Loucy (cell line): Measurements from ENCODE around the gene LRRC27.

Source experiments
- H2AFZ ChIP-seq: fragments of 200-600 bp; sonication (generic); 2 replicates; pipeline ENCODE4 v1.6.0; 2016; ENCODE audit warnings: antibody characterized with exemption, mild to moderate bottlenecking, low read length, moderate library complexity
- H3F3A ChIP-seq: fragments of 200-600 bp; 2 replicates; pipeline ENCODE4 v1.6.0; 2016; ENCODE audit warnings: antibody characterized with exemption, low read depth, mild to moderate bottlenecking
- H3K27me3 ChIP-seq: fragments of 200-600 bp; sonication (generic); 2 replicates; pipeline ENCODE4 v1.6.1; 2014; ENCODE audit warnings: low read length, mild to moderate bottlenecking; ENCODE audit not compliant: insufficient read depth, poor library complexity, severe bottlenecking
- H3K36me3 ChIP-seq: fragments of 200-600 bp; sonication (generic); 2 replicates; pipeline ENCODE4 v1.6.1; 2016; ENCODE audit warnings: low read length; ENCODE audit not compliant: insufficient read depth
- H3K4me1 ChIP-seq: fragments of 200-600 bp; sonication (generic); 2 replicates; pipeline ENCODE4 v1.5.1; 2014; ENCODE audit warnings: low read length, mild to moderate bottlenecking; ENCODE audit not compliant: insufficient read depth, poor library complexity, severe bottlenecking
- H3K4me2 ChIP-seq: fragments of 200-600 bp; sonication (generic); 2 replicates; pipeline ENCODE4 v1.6.0; 2014; ENCODE audit warnings: antibody characterized with exemption, low read length, low read depth, mild to moderate bottlenecking; ENCODE audit not compliant: poor library complexity, severe bottlenecking
- H3K4me3 ChIP-seq: fragments of 200-600 bp; sonication (generic); 2 replicates; pipeline ENCODE4 v1.5.1; 2014; ENCODE audit warnings: low read length, mild to moderate bottlenecking, mixed read lengths; ENCODE audit not compliant: poor library complexity, severe bottlenecking
- H3K79me2 ChIP-seq: fragments of 200-600 bp; sonication (generic); 2 replicates; pipeline ENCODE4 v1.6.1; 2014; ENCODE audit warnings: low read length; ENCODE audit not compliant: insufficient read depth
- H3K9ac ChIP-seq: fragments of 200-600 bp; sonication (generic); 2 replicates; pipeline ENCODE4 v1.6.0; 2014; ENCODE audit warnings: mild to moderate bottlenecking, low read depth, low read length, moderate library complexity; ENCODE audit not compliant: poor library complexity, severe bottlenecking
- H3K9me2 ChIP-seq: fragments of 200-600 bp; sonication (generic); replicated peaks from 2 replicates; pipeline ENCODE4 v1.6.1; 2016; ENCODE audit warnings: low read depth, low read length, mixed read lengths
- H3K9me3 ChIP-seq: fragments of 200-600 bp; sonication (generic); 2 replicates; pipeline ENCODE4 v1.6.1; 2014; ENCODE audit warnings: mild to moderate bottlenecking, antibody characterized with exemption, low read length, low read depth; ENCODE audit not compliant: insufficient read depth
- H4K20me1 ChIP-seq: fragments of 200-600 bp; sonication (generic); 2 replicates; pipeline ENCODE4 v1.6.0; 2014; ENCODE audit warnings: antibody characterized with exemption, low read length, mild to moderate bottlenecking; ENCODE audit not compliant: insufficient read depth, poor library complexity, severe bottlenecking
- CTCF ChIP-seq: fragments of 200-600 bp; sonication (generic); conservative IDR thresholded peaks from 2 replicates; pipeline ENCODE4 v1.5.1; 2014; ENCODE audit warnings: mild to moderate bottlenecking, antibody characterized with exemption, low read length
- EZH2phosphoT487 ChIP-seq: fragments of 200-600 bp; IDR thresholded peaks from 2 replicates; pipeline ENCODE4 v1.6.1; 2018; ENCODE audit warnings: antibody characterized with exemption, mild to moderate bottlenecking, moderate library complexity, borderline replicate concordance

The LRRC27 gene

GRCh38 chr10:132333386-132333785 is 1.4 kb downstream of the LRRC27 start:
- Histone ChIP-seq H3K4me2 (peak overlapping the region; percentile 95), H3K4me3 (no peak overlapping the region)
- TF ChIP-seq EZH2phosphoT487 = no peak
- TF ChIP-seq CTCF = no peak

GRCh38 chr10:132334631-132335188 is 2.7 kb downstream of the LRRC27 start:
- peak overlapping the region; percentile 76 for H3K9ac ChIP-seq

More at GRCh38 chr10:132333386-132333785, 1.4 kb downstream of the LRRC27 start:
- H3K27me3 ChIP-seq = peaks cover 5% of the 10 kb centered on the region
- no peaks in the 10 kb centered on the region for H3K9me3 ChIP-seq
- peaks cover 24% of the 10 kb centered on the region for H4K20me1 ChIP-seq
- no peaks in the 10 kb centered on the region for H3K36me3 ChIP-seq
- peaks cover 59% of the 10 kb centered on the region for H3K79me2 ChIP-seq
- H3K4me1 ChIP-seq = peaks cover 56% of the 10 kb centered on the region
- H3K9ac ChIP-seq = no peak overlapping the region
- H2AFZ ChIP-seq = no peak overlapping the region
- H3K9me2 ChIP-seq = no peaks in the 10 kb centered on the region
- H3F3A ChIP-seq = peaks cover 7% of the 10 kb centered on the region

GRCh38 chr10:132335189-132336063 is 3.4 kb downstream of the LRRC27 start:
- H3K4me2 ChIP-seq = peak overlapping the region; percentile 97
- H3K9me2 ChIP-seq = no peaks in the 10 kb centered on the region
- H3K9ac ChIP-seq = peak overlapping the region; percentile 87
- H3F3A ChIP-seq = peaks cover 7% of the 10 kb centered on the region
- peaks cover 4% of the 10 kb centered on the region for H4K20me1 ChIP-seq
- no peak for TF ChIP-seq EZH2phosphoT487
- peak overlapping the region; percentile 43; the same call in 1 of the 2 replicates for H2AFZ ChIP-seq
- peak overlapping the region; percentile 78 for H3K4me3 ChIP-seq
- H3K4me1 ChIP-seq = peaks cover 45% of the 10 kb centered on the region
- no peaks in the 10 kb centered on the region for H3K36me3 ChIP-seq
- no peaks in the 10 kb centered on the region for H3K9me3 ChIP-seq
- peaks cover 5% of the 10 kb centered on the region for H3K27me3 ChIP-seq
- peaks cover 38% of the 10 kb centered on the region for H3K79me2 ChIP-seq

More at GRCh38 chr10:132334631-132335188, 2.7 kb downstream of the LRRC27 start:
- peak overlapping the region; percentile 76 for H3K4me3 ChIP-seq
- peak overlapping the region; percentile 43; the same call in 1 of the 2 replicates for H2AFZ ChIP-seq
- TF ChIP-seq CTCF = no peak
- TF ChIP-seq EZH2phosphoT487 = no peak
- H3K4me2 ChIP-seq = peak overlapping the region; percentile 87
- no peaks in the 10 kb centered on the region for H3K36me3 ChIP-seq
- peaks cover 7% of the 10 kb centered on the region for H3F3A ChIP-seq
- H3K9me3 ChIP-seq = no peaks in the 10 kb centered on the region
- peaks cover 5% of the 10 kb centered on the region for H3K27me3 ChIP-seq
- H3K4me1 ChIP-seq = peaks cover 50% of the 10 kb centered on the region
- H3K79me2 ChIP-seq = peaks cover 46% of the 10 kb centered on the region
- H4K20me1 ChIP-seq = peaks cover 11% of the 10 kb centered on the region
- no peaks in the 10 kb centered on the region for H3K9me2 ChIP-seq
